ENCODE results near the gene C2orf74.
A peak's percentile ranks its signal among the peaks of the same experiment; 100 is the strongest.

Gene C2orf74

GRCh38 chr2:61125123-61125710 is 36.8 kb upstream of the C2orf74 start:
- no peak for TF ChIP-seq EGR1 (IDR thresholded peaks at IDR 0.05)
- TF ChIP-seq CEBPB (IDR thresholded peaks at IDR 0.05), result no peak
- no peak for TF ChIP-seq TEAD4 (IDR thresholded peaks at IDR 0.05)
- no peak for TF ChIP-seq USF1 (IDR thresholded peaks at IDR 0.05)
- TF ChIP-seq, protein P1, sequence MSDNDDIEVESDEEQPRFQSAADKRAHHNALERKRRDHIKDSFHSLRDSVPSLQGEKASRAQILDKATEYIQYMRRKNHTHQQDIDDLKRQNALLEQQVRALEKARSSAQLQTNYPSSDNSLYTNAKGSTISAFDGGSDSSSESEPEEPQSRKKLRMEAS (IDR thresholded peaks at IDR 0.05), result no peak
- TF ChIP-seq, protein P2, sequence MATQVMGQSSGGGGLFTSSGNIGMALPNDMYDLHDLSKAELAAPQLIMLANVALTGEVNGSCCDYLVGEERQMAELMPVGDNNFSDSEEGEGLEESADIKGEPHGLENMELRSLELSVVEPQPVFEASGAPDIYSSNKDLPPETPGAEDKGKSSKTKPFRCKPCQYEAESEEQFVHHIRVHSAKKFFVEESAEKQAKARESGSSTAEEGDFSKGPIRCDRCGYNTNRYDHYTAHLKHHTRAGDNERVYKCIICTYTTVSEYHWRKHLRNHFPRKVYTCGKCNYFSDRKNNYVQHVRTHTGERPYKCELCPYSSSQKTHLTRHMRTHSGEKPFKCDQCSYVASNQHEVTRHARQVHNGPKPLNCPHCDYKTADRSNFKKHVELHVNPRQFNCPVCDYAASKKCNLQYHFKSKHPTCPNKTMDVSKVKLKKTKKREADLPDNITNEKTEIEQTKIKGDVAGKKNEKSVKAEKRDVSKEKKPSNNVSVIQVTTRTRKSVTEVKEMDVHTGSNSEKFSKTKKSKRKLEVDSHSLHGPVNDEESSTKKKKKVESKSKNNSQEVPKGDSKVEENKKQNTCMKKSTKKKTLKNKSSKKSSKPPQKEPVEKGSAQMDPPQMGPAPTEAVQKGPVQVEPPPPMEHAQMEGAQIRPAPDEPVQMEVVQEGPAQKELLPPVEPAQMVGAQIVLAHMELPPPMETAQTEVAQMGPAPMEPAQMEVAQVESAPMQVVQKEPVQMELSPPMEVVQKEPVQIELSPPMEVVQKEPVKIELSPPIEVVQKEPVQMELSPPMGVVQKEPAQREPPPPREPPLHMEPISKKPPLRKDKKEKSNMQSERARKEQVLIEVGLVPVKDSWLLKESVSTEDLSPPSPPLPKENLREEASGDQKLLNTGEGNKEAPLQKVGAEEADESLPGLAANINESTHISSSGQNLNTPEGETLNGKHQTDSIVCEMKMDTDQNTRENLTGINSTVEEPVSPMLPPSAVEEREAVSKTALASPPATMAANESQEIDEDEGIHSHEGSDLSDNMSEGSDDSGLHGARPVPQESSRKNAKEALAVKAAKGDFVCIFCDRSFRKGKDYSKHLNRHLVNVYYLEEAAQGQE (IDR thresholded peaks at IDR 0.05; ENCODE audit: low read depth), result no peak
- no peak for TF ChIP-seq RAD21 (IDR thresholded peaks at IDR 0.05; ENCODE audit: low read depth)

- TF ChIP-seq, protein P2 (IDR thresholded peaks at IDR 0.05; ENCODE audit: low read depth), result no peak
- TF ChIP-seq FOXM1 (IDR thresholded peaks at IDR 0.05; ENCODE audit: borderline replicate concordance, low read depth) (no peak), TEAD4 (IDR thresholded peaks at IDR 0.05) (no peak), CREB1 (IDR thresholded peaks at IDR 0.05; ENCODE audit: low read depth) (no peak), TCF12 (IDR thresholded peaks at IDR 0.05; ENCODE audit: low read depth) (no peak), ZBTB7A (IDR thresholded peaks at IDR 0.05; ENCODE audit: low read depth) (no peak), EP300 (IDR thresholded peaks at IDR 0.05; ENCODE audit: borderline replicate concordance) (no peak)
Measured at GRCh38 chr2:61125798-61126197, 36.2 kb upstream of the C2orf74 start.

GRCh38 chr2:61134141-61134540 is 27.8 kb upstream of the C2orf74 start:
- TF ChIP-seq EP300 (IDR thresholded peaks at IDR 0.05; ENCODE audit: borderline replicate concordance), result no peak
- no peak for TF ChIP-seq NFIC (IDR thresholded peaks at IDR 0.05)
- TF ChIP-seq TAF1 (IDR thresholded peaks at IDR 0.05; ENCODE audit: low read depth), result no peak
- TF ChIP-seq CREB1 (IDR thresholded peaks at IDR 0.05; ENCODE audit: low read depth), result no peak
- no peak for TF ChIP-seq CEBPB (IDR thresholded peaks at IDR 0.05)
- no peak for TF ChIP-seq FOXM1 (IDR thresholded peaks at IDR 0.05; ENCODE audit: borderline replicate concordance, low read depth)
- TF ChIP-seq, protein P2 (IDR thresholded peaks at IDR 0.05; ENCODE audit: low read depth), result no peak

GRCh38 chr2:61135510-61135909 is 26.5 kb upstream of the C2orf74 start:
- TF ChIP-seq EP300 (IDR thresholded peaks at IDR 0.05; ENCODE audit: borderline replicate concordance) (no peak), TCF12 (IDR thresholded peaks at IDR 0.05; ENCODE audit: low read depth) (no peak), ZBTB7A (IDR thresholded peaks at IDR 0.05; ENCODE audit: low read depth) (no peak), EGR1 (IDR thresholded peaks at IDR 0.05) (no peak), USF1 (IDR thresholded peaks at IDR 0.05) (no peak), RAD21 (IDR thresholded peaks at IDR 0.05; ENCODE audit: low read depth) (peak; percentile 63)

GRCh38 chr2:61138859-61139258 is 23.1 kb upstream of the C2orf74 start:
- TF ChIP-seq TAF1 (IDR thresholded peaks at IDR 0.05; ENCODE audit: low read depth) (no peak), USF1 (IDR thresholded peaks at IDR 0.05) (no peak), TEAD4 (IDR thresholded peaks at IDR 0.05) (no peak), TCF12 (IDR thresholded peaks at IDR 0.05; ENCODE audit: low read depth) (no peak), YY1 (IDR thresholded peaks at IDR 0.05; ENCODE audit: low read depth) (no peak), EP300 (IDR thresholded peaks at IDR 0.05; ENCODE audit: borderline replicate concordance) (no peak), NFIC (IDR thresholded peaks at IDR 0.05) (no peak), CEBPB (IDR thresholded peaks at IDR 0.05) (no peak), FOXM1 (IDR thresholded peaks at IDR 0.05; ENCODE audit: borderline replicate concordance, low read depth) (no peak), ZBTB7A (IDR thresholded peaks at IDR 0.05; ENCODE audit: low read depth) (no peak), RAD21 (IDR thresholded peaks at IDR 0.05; ENCODE audit: low read depth) (no peak), CREB1 (IDR thresholded peaks at IDR 0.05; ENCODE audit: low read depth) (no peak), EGR1 (IDR thresholded peaks at IDR 0.05) (no peak)
- TF ChIP-seq, protein P1 (IDR thresholded peaks at IDR 0.05), result no peak
- TF ChIP-seq, protein P2 (IDR thresholded peaks at IDR 0.05; ENCODE audit: low read depth), result no peak

Data from Ishikawa (cell line).